Skin of body (tissue), 2 donors: ENCODE results near the gene HAVCR2. TPM values are rescaled to one million over a fixed set of nuclear protein-coding genes. Genes with fewer than 3 reads are reported as not detected.
"Not testable (repeated sequence)": the region's sequence is repeated elsewhere in the genome, so short reads cannot be mapped to it uniquely, and the experiment has no call there.

Experiments
- DNase-seq: peaks from one replicate; lab custom pipeline; 2025; lab: John Stamatoyannopoulos, UW
- total RNA-seq: library from RNA; depleted of rRNA; stranded (reverse); fragments of >200 nt; gene quantifications from one replicate; pipeline ENCODE4 v1.2.3, GENCODE V29; 2014

The HAVCR2 gene
- total RNA-seq, 1 donor from 2014 or later: 8.1 TPM

- DNase-seq: no peak
Measured at GRCh38 chr5:157088342-157088990, 20.4 kb downstream of the HAVCR2 start.

GRCh38 chr5:157086751-157087359 lies 22.0 kb downstream of the HAVCR2 start:
- no peak for DNase-seq

- no peak for DNase-seq
Measured at GRCh38 chr5:157085930-157086329, 22.9 kb downstream of the HAVCR2 start.

GRCh38 chr5:157080286-157080685 lies 28.6 kb downstream of the HAVCR2 start:
- no peak for DNase-seq

GRCh38 chr5:157076558-157076957 lies 32.3 kb downstream of the HAVCR2 start:
- no peak for DNase-seq

- no peak for DNase-seq
Measured at GRCh38 chr5:157072508-157072907, 36.3 kb downstream of the HAVCR2 start.

GRCh38 chr5:157069949-157070348 lies 38.9 kb downstream of the HAVCR2 start:
- DNase-seq: no peak

- no peak for DNase-seq
Measured at GRCh38 chr5:157068785-157069184, 40.1 kb downstream of the HAVCR2 start.

GRCh38 chr5:157068339-157068738 lies 40.5 kb downstream of the HAVCR2 start:
- no peak for DNase-seq

GRCh38 chr5:157067005-157067404 lies 41.8 kb downstream of the HAVCR2 start:
- DNase-seq: no peak

- no peak for DNase-seq
Measured at GRCh38 chr5:157066080-157066479, 42.8 kb downstream of the HAVCR2 start.

- no peak for DNase-seq
Measured at GRCh38 chr5:157063776-157064430, 44.9 kb downstream of the HAVCR2 start.

- no peak for DNase-seq
Measured at GRCh38 chr5:157059891-157060290, 49.0 kb downstream of the HAVCR2 start.

GRCh38 chr5:157059093-157059539 lies 49.7 kb downstream of the HAVCR2 start, which contains the start of gene HAVCR1:
TSS of gene HAVCR1 (minus strand) at chr5:157059116. CDS start at chr5:157057943, 1,173 bp downstream.
- DNase-seq: no peak

GRCh38 chr5:157057459-157058370 lies 51.1 kb downstream of the HAVCR2 start:
- no peak for DNase-seq

- DNase-seq: not testable (repeated sequence)
Measured at GRCh38 chr5:157056848-157057247, 52.0 kb downstream of the HAVCR2 start.

GRCh38 chr5:157051604-157052245 lies 57.1 kb downstream of the HAVCR2 start:
- DNase-seq: no peak

- no peak for DNase-seq
Measured at GRCh38 chr5:157050050-157050449, 58.8 kb downstream of the HAVCR2 start.

GRCh38 chr5:157049605-157050004 lies 59.2 kb downstream of the HAVCR2 start:
- no peak for DNase-seq

GRCh38 chr5:157047898-157048297 lies 60.9 kb downstream of the HAVCR2 start:
- no peak for DNase-seq

GRCh38 chr5:157047016-157047415 lies 61.8 kb downstream of the HAVCR2 start:
- DNase-seq: not testable (repeated sequence)
